ENCODE data around the gene ZNF574.

ZNF574 gene

DNA sequence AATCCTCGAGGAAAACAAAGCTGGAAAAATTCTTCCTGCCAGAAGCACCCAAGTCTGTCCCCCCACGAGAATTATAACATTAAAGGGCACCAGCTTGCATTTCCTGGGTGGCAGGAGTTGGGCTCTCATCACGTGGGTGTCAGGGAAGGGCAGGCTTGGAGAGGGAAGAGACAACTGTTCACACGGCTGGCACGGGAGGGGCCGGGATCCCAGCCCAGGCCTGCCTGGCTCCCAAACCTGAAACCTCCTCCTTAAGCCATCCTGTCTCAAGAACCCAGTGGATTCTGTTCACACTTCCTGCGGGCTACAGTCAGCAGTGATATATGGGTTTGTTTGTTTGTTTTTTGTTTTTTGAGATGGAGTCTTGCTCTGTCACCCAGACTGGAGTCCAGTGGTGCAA, 18.1 kb upstream of the ZNF574 start:
- no peak for DNase-seq

DNA sequence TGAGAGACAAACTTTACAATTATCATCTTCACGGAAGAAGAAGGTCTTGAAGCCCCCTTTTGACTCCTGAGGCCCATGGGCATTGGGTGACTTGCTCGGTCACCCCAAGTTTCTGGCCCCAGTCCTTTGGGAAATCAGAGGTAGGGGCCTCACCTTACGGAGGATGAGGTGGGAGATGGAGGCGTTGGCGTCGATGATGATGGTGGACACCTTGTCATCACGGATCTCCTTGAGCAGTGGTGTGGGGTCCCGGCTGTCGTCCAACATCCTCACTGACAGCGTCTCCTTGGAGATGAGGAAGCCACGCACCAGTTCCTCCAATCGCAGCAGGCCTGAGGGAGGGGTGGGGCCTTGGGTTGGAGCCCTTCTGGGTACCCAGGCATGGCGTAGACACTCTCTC, 16.8 kb upstream of the ZNF574 start:
- no peak for DNase-seq

DNA sequence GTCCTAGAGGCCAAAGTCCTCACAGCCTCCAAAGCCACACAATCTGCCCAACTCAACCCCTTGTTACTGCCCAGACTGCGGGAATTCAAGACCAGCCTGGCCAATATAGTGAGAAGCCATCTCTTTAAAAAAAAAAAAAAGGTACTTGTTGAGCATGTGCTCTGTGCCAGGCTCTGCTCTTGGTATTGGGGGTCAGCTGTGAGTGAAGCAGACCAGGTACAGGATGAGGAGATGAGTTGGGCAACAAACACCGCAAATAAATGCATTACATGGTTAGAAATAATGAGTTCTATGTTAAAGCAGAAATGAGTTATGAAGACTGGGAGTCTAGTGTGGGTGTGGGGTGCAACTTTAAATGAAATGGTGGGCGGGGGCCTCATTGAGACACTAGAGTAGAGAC, 15.8 kb upstream of the ZNF574 start:
- DNase-seq: no peak

DNA sequence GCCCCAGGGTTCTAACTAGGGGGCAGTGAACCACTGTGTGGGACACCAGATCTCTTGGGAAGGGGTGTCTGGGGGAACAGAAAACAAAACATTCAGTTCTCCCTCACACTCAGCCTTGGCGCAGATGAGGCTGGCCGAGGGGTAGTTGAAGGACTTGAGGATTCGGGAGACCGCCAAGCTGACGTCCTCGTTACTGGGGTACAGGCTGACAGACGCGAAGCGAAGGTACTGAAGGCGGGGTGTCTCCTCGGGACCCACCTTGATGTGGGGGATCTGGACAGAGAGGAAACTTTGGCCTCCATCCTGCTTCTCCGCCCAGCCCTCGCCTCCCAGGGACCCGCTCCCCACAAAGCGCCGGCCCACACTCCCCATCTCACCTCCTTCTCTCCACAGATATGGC, 13.6 kb upstream of the ZNF574 start:
- no peak for DNase-seq

GRCh38 chr19:42064432-42064831, 11.5 kb upstream of the ZNF574 start:
- DNase-seq: no peak

GRCh38 chr19:42065051-42065450, 10.9 kb upstream of the ZNF574 start:
- DNase-seq: no peak

DNA sequence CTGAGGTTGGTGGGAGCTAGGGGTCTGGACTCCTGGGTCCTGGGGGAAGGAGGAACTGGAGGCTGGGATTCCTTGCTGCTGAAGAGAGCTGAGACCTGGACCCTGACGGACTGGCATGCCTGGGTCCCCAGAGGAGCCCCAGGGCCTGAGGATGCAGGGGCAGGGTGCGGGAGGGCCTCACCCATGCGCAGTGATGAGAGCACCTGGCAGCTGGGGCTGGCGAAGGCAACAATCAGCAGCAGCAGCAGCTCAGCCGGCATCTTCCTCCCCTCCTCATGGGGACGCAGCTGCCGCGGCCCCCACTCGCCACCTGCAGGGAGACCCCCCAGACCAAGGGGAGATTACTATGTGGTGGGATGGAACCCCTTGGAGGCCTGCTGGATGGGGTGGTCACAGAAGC, 10.5 kb upstream of the ZNF574 start:
- DNase-seq: no peak

DNA sequence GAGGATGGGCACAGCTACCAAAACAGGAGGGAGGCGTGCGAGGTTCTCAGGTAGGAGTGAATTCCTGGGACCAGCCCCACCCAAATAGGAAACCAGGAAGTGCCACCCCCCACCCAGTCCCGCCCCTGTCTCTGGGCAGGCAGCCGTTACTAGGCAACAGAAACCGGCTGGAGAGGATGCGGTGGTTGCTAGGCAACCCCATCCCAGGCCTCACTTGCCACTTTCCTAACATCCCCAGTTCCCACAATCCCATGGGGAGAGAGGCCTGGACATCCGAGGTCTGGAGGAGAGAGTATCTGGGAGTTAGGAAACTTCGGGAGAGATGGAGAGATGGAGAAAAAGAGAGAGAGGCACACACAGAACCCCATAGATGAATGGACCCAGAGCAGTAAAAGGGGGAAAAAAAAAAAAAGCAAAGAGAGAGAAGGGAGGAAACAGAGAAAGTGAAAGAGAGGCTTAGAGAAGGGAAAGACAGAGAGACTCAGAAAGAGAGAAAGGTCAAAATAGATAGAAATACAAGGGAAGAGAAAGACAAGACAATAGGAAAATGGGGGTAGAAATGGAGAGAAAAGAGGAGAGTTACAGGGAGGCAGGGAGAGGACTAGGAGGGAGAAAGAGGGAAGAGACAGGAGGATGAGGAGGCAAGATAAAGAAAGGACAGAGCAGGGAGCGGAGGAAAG, 9.8 kb upstream of the ZNF574 start:
- peak; percentile 6 for DNase-seq

- DNase-seq: no peak
These were observed 8.6 kb upstream of the ZNF574 start for GRCh38 chr19:42067315-42067888.

DNA sequence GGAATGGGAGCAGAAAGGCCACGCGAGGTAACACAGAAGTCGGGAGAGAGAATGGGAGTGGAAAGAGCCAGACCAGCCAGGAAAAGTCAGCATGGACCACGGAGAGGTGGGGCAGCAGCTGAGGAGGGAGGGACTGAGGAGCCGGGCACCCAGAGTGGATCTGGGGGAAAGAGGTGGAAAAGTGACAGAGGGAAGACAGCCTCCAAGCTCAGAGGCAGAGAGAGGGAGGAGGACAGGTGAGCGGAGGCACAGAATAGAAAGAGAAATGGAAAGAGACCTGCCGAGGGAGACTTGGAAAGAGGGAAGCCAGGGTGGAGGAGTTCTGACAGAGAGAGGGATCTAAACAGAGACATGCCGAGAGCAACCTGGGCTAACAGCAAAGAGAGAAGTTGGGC, 7.6 kb upstream of the ZNF574 start:
- DNase-seq: no peak

DNA sequence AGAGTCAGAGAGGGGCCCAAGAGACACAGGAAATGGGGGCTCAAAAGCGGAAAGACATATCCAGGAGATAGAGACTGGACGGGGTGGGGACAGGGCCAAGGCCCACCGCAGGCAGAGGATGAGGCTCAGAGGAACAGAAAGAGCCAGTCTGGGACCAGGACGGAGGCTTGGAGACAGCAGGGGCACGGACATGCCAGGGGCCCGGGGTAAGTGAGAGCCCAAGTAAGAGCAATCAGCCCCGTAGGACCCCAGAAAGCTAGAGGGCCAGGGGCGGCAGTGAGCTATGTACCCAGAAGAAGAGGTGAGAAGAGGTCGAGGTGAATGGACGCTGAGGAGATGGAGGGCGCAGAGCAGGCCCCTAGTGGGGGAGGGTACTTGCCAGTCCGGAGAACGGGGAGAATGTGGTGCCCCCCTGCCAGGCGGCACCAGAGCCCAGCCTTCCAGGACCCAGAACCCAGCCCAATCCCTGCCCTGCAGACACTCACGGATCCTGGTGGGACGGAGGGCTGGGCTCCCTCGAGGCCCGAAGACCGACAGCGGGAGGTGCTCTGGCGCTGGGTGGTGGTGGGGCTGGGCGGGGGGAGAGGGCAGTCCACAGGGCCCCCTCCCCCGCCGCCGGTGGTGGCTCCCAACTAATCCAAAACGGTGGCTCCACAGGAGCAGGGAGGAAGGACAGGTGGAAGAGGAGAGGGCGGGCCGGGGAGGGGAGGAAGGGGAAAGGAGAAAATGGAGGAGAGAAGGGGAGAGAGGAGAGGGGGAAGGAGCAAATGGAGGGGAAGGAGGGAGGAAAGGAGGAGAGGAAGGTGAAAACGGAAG, 7.0 kb upstream of the ZNF574 start:
- no peak for DNase-seq

GRCh38 chr19:42069619-42070351, 6.2 kb upstream of the ZNF574 start, which contains the start of gene GRIK5:
Gene GRIK5 (minus strand): TSS chr19:42070206. CDS start chr19:42065770, 4,436 bp downstream.
- DNase-seq: no peak

DNA sequence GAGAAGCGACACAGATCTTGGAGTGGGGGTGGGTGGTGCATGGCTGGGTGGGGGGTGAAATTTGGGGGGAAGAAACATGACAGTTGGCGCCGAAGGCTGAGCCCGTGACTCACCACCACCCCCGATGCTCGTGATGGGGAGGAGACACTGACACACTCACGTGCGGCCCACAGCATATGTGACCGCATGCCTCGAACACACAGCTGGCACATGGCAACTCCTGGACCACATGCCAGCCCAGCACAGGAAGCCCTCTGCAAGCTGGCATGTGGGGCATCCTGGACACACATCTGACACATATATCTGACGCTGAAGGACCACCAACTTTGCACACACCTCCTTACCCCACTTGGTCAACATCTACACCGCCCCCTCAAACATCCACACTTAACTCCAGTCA, 4.7 kb upstream of the ZNF574 start:
- no peak for DNase-seq

DNA sequence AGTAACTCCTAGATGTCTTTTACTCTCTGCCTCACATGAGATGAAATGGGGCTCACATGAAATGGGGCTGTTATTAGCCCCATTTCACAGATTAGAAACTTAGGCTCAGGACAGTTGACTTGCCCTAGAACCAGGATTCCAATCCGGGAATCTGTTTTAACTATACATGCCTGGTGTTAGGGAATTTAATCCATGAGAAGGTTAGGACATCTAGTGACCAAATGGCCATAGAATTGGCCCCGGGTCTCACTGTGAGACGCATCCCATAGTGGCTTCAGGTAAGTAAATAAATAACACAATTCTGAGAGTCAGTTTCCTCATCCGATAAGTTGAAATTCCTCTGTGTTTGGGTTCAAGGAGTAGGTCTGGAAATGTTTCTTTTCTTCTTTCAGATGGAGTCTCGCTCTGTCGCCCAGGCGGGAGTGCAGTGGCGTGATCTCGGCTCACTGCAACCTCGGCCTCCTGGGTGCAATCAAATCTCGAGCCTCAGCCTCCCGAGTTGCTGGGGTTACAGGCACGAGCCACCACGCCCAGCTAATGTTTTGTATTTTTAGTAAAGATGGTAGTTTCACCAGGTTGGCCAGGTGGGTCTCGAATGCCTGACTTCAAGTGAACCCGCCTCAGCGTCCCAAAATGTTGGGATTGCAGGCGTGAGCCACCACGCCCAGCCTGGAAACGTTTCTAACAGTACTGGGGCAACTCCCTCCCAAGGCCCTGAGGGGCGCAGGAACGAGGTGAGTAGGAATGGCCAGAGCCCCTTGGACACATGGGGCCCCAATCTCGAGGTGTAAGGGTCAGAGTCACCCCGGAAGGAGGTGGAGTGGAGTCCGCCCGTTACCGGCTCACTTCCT, 1.2 kb upstream of the ZNF574 start:
- DNase-seq: no peak

DNA sequence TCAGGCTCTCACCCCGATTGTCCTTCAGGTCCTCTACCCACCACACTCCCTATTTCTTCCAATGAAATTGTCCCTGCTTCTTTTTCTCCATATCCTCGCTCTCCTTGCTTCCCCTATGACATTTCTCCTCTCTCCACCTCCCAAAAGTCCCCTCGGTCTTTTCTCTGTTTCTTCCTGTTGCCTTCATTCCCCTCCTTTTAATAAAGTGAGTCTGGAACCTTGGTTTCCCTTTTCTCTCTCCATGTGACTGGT, 676 bp upstream of the ZNF574 start:
- DNase-seq: no peak

DNA sequence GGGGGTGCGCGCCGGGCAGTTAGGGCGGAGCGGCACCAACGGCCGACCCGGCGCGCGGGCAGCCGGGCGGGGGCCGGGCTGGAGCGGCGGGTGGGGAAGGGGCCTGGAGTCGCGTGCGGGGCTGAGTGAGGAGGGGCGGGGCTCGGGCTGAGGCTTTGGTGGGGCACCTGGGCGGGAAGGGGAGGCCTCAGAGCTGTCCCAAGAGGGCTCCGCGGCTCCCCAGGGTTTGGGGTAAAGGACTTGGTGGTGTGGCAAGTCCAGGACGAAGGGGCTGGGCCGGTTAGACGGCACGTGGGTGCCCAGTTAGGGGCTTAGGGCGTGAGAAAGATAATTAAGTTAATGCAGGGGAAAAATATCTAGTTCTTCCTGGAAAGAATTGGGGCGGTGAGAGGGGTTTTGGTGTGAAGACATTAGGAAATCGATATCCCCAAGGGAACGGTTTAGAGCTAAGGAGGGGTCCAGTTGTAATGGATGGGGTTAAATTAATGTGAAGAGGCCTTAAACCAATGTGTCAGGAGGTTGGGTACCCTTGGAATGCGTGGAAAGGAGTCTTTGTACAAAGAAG, 496 bp downstream of the ZNF574 start:
- no peak for DNase-seq

- DNase-seq: no peak
These were observed 2.1 kb downstream of the ZNF574 start for GRCh38 chr19:42078058-42078457.

GRCh38 chr19:42078538-42079275, 2.7 kb downstream of the ZNF574 start:
- DNase-seq: no peak

DNA sequence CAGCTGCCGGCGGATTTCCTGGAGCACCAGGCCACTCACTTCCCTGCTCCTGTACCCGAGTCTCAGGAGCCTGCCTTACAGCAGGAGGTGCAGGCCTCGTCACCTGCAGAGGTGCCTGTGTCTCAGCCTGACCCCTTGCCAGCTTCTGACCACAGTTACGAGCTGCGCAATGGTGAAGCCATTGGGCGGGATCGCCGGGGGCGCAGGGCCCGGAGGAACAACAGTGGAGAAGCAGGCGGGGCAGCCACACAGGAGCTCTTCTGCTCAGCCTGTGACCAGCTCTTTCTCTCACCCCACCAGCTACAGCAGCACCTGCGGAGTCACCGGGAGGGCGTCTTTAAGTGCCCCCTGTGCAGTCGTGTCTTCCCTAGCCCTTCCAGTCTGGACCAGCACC, 3.3 kb downstream of the ZNF574 start:
- no peak for DNase-seq

DNA sequence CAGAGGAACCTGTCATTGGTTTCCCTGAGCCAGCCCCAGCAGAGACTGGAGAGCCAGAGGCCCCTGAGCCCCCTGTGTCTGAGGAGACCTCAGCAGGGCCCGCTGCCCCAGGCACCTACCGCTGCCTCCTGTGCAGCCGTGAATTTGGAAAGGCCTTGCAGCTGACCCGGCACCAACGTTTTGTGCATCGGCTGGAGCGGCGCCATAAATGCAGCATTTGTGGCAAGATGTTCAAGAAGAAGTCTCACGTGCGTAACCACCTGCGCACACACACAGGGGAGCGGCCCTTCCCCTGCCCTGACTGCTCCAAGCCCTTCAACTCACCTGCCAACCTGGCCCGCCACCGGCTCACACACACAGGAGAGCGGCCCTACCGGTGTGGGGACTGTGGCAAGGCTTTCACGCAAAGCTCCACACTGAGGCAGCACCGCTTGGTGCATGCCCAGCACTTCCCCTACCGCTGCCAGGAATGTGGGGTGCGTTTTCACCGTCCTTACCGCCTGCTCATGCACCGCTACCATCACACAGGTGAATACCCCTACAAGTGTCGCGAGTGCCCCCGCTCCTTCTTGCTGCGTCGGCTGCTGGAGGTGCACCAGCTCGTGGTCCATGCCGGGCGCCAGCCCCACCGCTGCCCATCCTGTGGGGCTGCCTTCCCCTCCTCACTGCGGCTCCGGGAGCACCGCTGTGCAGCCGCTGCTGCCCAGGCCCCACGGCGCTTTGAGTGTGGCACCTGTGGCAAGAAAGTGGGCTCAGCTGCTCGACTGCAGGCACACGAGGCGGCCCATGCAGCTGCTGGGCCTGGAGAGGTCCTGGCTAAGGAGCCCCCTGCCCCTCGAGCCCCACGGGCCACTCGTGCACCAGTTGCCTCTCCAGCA, 4.2 kb downstream of the ZNF574 start:
- no peak for DNase-seq
